PFSK-1 (cell line): ENCODE measurements around the gene DDX41.
A peak's percentile ranks its signal among the peaks of the same experiment; 100 is the strongest.

Experiments used
- FOXP2 ChIP-seq: optimal IDR thresholded peaks from 2 replicates; pipeline ENCODE3; 2011; ENCODE audit warnings: borderline replicate concordance, control low read depth, inconsistent platforms; ENCODE audit not compliant: insufficient read depth; ENCODE audit errors: extremely low read length, extremely low read depth
- POLR2AphosphoS5 ChIP-seq: IDR thresholded peaks from 2 replicates; pipeline ENCODE4 v1.6.1; 2012; ENCODE audit warnings: low read depth, mild to moderate bottlenecking, control low read depth, low read length, moderate library complexity
- SIN3A ChIP-seq: IDR thresholded peaks from 2 replicates; pipeline ENCODE4 v1.6.1; 2012; ENCODE audit warnings: mild to moderate bottlenecking, low read length, moderate library complexity, borderline replicate concordance; ENCODE audit not compliant: insufficient read depth
- TAF1 ChIP-seq: IDR thresholded peaks from 2 replicates; pipeline ENCODE4 v1.6.1; 2012; ENCODE audit warnings: low read length, control low read depth, borderline replicate concordance; ENCODE audit not compliant: insufficient read depth
- TF ChIP-seq, protein P1 (sequence below), 2 experiments: IDR thresholded peaks; 2 replicates each; pipeline versions ENCODE4 v1.6.1 to v1.8.0; 2011 to 2012; ENCODE audit warnings: low read depth in 2 of 2, low read length in 2 of 2, control low read depth in 1 of 2, inconsistent platforms in 1 of 2, mild to moderate bottlenecking in 1 of 2, moderate library complexity in 1 of 2; ENCODE audit not compliant: insufficient read depth in 1 of 2

The DDX41 gene

DNA sequence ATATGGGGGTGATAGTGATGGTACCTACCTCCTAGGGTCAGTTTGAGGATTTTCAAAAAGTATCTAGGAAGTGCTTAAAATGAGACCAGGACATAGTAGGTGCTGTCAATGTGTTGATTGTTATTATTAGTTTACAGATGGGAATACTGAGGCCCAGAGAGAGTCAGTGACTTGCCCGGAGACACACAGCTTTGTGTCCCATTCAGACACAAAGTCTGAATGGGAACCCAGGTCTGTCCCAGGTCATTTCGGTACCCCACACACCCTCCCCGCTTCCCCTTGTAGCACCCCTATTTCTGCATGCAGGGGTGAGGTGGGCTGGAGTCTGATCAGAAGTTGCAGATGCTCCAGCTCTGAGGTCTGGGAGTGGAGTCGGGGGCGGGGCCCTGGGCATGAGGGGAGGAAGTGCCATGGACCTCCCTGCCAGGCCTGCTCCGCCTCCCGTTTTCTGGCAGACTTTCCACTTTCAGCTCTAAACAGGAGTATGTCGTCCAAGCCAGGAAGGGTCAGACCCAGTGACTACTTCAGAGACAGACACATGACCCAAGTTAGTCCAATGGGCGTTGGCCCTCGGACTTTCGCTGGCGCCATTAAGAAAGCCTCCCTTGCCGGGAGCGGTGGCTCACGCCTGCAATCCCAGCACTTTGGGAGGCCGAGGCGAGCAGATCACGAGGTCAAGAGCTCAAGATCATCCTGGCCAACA, 40.1 kb downstream of the DDX41 start:
- TF ChIP-seq FOXP2 (no peak), POLR2AphosphoS5 (no peak), SIN3A (no peak), TAF1 (no peak)
- TF ChIP-seq, protein P1, sequence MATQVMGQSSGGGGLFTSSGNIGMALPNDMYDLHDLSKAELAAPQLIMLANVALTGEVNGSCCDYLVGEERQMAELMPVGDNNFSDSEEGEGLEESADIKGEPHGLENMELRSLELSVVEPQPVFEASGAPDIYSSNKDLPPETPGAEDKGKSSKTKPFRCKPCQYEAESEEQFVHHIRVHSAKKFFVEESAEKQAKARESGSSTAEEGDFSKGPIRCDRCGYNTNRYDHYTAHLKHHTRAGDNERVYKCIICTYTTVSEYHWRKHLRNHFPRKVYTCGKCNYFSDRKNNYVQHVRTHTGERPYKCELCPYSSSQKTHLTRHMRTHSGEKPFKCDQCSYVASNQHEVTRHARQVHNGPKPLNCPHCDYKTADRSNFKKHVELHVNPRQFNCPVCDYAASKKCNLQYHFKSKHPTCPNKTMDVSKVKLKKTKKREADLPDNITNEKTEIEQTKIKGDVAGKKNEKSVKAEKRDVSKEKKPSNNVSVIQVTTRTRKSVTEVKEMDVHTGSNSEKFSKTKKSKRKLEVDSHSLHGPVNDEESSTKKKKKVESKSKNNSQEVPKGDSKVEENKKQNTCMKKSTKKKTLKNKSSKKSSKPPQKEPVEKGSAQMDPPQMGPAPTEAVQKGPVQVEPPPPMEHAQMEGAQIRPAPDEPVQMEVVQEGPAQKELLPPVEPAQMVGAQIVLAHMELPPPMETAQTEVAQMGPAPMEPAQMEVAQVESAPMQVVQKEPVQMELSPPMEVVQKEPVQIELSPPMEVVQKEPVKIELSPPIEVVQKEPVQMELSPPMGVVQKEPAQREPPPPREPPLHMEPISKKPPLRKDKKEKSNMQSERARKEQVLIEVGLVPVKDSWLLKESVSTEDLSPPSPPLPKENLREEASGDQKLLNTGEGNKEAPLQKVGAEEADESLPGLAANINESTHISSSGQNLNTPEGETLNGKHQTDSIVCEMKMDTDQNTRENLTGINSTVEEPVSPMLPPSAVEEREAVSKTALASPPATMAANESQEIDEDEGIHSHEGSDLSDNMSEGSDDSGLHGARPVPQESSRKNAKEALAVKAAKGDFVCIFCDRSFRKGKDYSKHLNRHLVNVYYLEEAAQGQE (IDR thresholded peaks at IDR 0.05; ENCODE audit: insufficient read depth in 1 of 2, low read depth in 2 of 2, low read length in 2 of 2) = no peak

DNA sequence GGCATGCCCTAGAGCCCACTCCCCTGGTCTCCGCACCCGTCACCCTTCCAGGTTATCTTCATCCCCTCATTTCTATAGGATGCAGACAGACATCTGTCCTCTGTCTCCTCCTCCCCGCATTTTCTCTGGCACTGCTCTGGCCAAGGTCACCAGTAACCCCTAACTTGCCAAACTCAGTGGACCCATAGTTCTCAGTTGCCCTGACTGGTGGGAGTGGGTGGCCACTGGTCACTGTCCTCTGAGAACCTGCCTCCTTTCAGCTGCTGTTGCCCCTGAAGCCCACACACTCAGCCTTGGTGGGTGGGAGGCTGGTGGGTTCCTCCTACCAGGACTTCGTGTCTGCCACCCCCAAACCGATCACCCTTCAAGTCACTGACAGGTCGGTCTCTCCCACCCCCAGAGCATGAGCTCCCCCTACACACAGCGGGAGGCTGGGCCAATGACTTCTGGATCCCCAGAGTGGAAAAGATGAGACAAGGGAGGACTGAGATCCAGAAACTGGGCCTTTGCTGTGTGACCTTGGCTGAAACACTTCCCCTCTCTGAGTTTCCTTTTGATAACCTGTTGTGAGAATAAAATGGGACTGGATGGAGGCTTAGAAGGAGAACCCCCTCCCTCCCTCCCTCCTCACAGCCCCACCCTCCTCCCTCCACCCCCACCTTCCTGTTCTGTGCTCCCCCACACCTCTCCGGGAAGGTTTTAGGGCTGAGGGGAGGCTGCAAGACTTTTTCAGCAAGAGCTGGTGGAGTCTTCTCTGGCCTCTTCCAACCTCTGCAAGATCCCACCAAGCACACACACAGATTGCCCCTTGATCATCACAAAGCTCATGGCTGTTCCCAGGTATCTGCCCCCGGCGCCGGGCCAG, 41.0 kb downstream of the DDX41 start:
- TF ChIP-seq TAF1 = no peak
- no peak for TF ChIP-seq SIN3A

DNA sequence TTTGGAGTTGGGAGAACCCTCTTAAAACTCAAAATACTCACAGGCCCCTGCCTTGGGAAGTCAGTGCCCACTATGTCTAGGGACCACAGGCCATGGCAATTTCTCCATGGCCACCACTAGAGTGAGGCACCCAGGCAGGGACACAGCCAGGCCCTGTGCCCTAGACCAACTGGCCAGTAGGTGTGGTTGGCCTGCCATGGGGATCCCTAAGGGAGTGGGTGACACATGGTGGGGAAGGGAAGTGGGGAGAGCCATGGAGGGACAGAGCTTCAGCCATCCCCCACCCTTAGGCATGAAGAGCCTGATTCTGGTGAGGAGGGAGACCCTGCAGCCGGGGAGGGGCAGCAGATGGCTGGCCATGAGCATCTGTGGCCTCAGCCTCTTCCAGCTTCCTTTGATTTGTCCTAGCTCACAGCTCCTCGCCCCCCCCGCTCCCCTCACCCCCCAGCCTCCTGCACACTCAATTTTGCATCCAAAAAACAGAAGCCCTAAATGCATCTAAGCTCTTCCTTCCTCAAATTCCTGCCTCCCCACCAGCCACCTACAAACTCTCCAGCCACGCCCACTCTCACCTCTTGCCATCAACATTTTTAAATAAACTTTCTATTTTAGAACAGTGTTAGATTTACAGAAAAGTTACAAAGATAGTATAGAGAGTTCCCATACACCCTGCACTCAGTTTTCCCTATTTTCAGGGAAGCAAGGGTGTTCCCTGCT, 41.8 kb downstream of the DDX41 start:
- TF ChIP-seq SIN3A = no peak
- TF ChIP-seq FOXP2 = no peak
- no peak for TF ChIP-seq POLR2AphosphoS5
- TF ChIP-seq TAF1 = no peak
- TF ChIP-seq, protein P1 (IDR thresholded peaks at IDR 0.05; ENCODE audit: insufficient read depth in 1 of 2, low read depth in 2 of 2, low read length in 2 of 2) = no peak

DNA sequence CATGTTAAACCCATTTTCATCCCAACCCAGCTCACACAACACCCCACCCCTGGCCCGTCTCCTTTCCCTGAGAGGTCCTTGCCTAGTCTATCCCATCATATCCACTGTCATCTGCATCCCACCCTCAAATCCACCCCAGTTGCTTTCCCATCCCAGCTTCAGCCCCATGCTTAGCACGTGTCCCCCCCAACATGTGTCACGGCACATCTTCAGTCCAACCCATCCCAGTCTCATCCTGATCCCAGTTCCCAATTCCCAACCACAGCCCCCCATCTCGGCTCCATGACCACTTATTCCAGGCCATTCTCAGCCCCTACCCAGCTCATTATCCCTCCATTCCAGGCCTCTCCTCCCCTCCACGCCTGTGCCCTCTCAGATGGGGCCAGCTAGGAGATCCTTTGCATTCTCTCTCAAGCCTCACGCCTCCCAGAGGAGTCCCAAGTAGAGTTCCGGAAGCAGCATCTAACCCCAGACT, 42.7 kb downstream of the DDX41 start:
- TF ChIP-seq SIN3A (no peak), TAF1 (no peak), POLR2AphosphoS5 (no peak), FOXP2 (no peak)
- TF ChIP-seq, protein P1 (IDR thresholded peaks at IDR 0.05; ENCODE audit: insufficient read depth in 1 of 2, low read depth in 2 of 2, low read length in 2 of 2) = no peak

DNA sequence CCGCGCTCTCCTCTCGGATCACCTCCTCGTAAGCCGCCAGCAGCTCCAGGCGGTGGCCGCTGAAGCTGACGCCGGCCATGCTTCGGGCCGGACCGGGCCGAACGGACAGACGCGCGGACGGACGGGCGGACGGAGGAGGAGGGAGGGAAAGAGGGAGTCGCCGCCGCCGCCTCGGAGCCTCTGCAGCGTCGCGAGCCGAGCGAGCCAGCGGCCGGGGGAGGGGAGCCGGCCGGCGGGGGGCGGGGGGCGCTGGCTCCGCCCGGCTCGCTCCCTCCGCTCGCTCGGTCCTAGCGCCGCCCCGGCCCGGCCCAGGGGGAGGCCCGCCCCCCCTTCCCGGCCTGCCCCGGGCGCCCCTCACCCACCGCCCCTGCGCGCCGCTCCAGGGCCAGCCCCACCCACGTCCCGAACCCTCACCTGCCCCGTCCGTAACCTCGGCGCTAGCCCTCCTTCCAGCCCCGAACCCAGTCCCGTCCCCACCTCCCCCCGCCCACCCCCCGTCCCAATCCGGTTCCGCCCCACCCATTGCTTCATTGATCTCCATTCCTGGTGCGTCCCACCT, 43.2 kb downstream of the DDX41 start, which contains the start of gene DBN1:
Gene DBN1 (minus strand): TSS at position 192 of the 559 bp plus-strand sequence. CDS start 113 bp downstream, at position 79.
- TF ChIP-seq SIN3A (no peak), TAF1 (0 out of 2 replicates have a peak, but pooled peaks have one; percentile 26), POLR2AphosphoS5 (peak; percentile 66)
